Fibroblast of villous mesenchyme (primary cell): ENCODE data around the gene MAGOHB. TPM values are rescaled to one million over a fixed set of nuclear protein-coding genes. Genes with fewer than 3 reads are reported as not detected.
A peak's percentile ranks its signal among the peaks of the same experiment; 100 is the strongest.
"Not testable (repeated sequence)": the region's sequence is repeated elsewhere in the genome, so short reads cannot be mapped to it uniquely, and the experiment has no call there.

Experiments
- DNase-seq: peaks from one replicate; pipeline ENCODE4 v3.0.0-alpha.2; 2010; ENCODE audit warnings: low read depth
- H3K4me3 ChIP-seq: 2 replicates; pipeline ENCODE4 v1.5.1; 2011; ENCODE audit warnings: low read depth, mild to moderate bottlenecking, low read length
- total RNA-seq: library from RNA; depleted of rRNA; stranded (reverse); fragments of >200 nt; gene quantifications from 2 replicates; pipeline ENCODE4 v1.2.3, GENCODE V29; 2012
- TF ChIP-seq, protein P1 (sequence below): IDR thresholded peaks from 2 replicates; pipeline ENCODE4 v1.5.1; 2012; ENCODE audit warnings: low read depth, mild to moderate bottlenecking, low read length; ENCODE audit not compliant: insufficient read depth

MAGOHB gene
- 19.3 and 20.3 TPM in 2 replicates for total RNA-seq

DNA sequence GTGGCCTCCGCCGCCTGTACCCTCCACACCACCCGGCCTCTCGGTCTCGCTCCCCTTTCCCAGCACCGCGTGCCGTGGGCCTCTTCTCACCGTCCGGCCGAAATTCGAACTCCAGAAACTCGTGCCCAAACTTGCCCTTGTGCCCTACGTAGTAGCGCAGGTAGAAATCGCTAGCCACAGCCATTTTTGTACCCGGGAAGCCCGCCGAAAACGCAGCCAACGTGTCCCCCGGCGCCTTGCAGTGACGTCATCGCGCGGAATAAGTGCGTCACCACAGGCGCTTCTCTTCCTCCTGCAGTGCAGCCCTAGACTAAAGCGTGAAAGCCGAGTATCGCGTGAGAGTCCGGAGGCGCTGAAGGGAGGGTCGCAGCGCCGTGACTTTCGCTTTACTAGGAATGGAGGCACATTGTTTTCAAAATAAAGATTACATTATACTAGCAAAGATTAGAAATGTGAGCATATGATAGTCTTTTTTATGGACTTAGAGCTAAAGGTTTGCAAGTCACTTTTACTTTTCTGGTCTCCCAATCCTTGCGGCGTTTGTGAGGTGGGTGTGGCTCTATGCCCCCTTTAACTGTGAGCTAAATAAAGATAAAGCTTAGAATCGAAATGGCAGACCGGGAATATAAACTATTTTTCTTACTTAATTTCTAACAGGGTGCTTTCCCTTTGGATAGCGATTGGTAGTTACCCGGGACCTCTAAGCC is at the start of gene MAGOHB:
Gene MAGOHB, minus strand, starts transcription at position 261 of the 707 bp plus-strand sequence. Its CDS starts 77 bp downstream, at position 184.
- H3K4me3 ChIP-seq = peak within 1 kb of the TSS; percentile 97
- peak; percentile 97 for DNase-seq
- TF ChIP-seq, protein P1, sequence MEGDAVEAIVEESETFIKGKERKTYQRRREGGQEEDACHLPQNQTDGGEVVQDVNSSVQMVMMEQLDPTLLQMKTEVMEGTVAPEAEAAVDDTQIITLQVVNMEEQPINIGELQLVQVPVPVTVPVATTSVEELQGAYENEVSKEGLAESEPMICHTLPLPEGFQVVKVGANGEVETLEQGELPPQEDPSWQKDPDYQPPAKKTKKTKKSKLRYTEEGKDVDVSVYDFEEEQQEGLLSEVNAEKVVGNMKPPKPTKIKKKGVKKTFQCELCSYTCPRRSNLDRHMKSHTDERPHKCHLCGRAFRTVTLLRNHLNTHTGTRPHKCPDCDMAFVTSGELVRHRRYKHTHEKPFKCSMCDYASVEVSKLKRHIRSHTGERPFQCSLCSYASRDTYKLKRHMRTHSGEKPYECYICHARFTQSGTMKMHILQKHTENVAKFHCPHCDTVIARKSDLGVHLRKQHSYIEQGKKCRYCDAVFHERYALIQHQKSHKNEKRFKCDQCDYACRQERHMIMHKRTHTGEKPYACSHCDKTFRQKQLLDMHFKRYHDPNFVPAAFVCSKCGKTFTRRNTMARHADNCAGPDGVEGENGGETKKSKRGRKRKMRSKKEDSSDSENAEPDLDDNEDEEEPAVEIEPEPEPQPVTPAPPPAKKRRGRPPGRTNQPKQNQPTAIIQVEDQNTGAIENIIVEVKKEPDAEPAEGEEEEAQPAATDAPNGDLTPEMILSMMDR = no peak

DNA sequence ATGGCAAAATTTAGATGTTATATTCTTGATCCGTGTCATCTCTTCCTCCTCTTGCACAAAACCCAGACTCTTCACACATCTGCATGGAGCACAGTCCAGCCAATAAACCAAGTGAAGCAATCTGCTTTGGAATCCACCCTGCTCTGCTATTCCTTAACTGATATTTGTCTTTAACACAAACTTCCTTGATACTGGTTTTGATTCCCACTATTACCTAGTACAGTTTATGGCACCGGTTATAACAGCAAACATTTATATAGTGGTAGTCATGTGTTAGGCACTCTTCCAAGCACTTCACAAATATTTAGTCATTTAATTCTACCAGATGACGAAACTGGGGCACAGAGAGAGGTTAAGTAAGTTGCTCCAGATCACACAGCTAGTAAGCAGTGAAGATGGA is 47.9 kb upstream of the MAGOHB start:
- TF ChIP-seq, protein P1 = no peak
- H3K4me3 ChIP-seq = no peak overlapping the region
- DNase-seq = peak; percentile 36

DNA sequence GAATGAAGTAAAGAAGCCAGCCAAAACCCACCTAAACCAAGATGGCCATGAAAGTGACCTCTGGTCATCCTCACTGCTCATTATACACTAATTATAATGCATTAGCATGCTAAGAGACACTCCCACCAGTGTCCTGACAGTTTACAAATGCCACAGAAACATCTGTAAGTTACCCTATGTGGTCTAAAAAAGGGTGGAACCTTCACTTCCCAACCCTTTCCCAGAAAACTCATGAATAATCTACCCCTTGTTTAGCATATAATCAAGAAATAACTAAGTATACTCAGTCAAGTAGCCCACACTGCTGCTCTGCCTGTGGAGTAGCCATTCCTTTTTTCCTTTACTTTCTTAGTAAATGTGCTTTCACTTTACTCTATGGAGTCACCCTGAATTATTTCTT is 40.6 kb upstream of the MAGOHB start:
- H3K4me3 ChIP-seq = no peak overlapping the region
- no peak for DNase-seq
- TF ChIP-seq, protein P1 = no peak

DNA sequence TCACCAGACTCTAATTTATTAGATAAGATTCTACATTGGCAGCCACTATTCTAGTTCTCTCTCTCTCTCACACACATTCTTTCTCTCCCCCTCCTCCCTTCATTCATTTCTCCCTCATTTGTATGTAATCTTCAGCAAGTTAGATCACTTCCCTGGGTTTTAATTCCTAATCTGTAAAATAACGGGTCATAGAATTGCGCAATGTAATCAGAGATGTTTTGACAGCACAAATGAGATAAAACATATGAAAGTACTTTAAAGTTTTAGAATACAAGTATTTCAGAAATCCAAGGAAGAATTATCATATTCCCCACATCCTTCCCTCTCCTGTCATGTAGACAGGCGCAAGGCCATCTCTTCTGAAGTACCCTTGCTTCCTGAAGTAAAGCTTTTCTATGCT is 38.8 kb upstream of the MAGOHB start:
- H3K4me3 ChIP-seq = no peak overlapping the region
- DNase-seq = peak; percentile 40
- TF ChIP-seq, protein P1 = no peak

DNA sequence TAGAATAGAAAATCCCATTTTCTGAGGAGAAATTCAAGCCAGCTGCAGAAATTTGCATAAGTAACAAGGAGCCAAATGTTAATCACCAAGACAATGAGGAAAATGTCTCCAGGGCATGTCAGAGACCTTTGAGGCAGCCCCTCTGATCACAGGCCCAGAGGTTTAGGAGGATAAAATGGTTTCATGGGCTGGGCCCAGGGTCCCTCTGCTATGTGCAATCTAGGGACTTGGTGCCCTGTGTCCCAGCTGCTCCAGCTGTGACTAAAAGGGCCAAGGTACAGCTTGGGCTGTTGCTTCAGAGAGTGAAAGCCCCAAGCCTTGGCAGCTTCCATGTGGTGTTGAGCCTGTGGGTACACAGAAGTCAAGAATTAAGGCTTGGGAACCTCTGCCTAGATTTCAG is 33.2 kb upstream of the MAGOHB start:
- H3K4me3 ChIP-seq, DNase-seq: not testable (repeated sequence)

DNA sequence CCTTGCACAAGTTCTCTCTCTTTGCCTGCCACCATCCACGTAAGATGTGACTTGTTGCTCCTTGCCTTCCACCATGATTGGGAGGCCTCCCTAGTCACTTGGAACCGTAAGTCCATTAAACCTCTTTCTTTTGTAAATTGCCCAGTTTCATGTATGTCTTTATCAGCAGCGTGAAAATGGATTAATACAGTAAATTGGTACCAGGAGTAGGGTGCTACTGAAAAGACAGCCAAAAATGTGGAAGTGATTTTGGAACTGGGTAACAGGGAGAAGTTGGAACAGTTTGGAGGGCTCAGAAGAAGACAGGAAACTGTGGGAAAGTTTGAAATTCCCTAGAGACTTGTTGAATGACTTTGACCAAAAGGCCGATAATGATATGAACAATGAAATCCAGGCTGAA is 32.5 kb upstream of the MAGOHB start:
- TF ChIP-seq, protein P1 = no peak
- H3K4me3 ChIP-seq = no peak overlapping the region
- no peak for DNase-seq

DNA sequence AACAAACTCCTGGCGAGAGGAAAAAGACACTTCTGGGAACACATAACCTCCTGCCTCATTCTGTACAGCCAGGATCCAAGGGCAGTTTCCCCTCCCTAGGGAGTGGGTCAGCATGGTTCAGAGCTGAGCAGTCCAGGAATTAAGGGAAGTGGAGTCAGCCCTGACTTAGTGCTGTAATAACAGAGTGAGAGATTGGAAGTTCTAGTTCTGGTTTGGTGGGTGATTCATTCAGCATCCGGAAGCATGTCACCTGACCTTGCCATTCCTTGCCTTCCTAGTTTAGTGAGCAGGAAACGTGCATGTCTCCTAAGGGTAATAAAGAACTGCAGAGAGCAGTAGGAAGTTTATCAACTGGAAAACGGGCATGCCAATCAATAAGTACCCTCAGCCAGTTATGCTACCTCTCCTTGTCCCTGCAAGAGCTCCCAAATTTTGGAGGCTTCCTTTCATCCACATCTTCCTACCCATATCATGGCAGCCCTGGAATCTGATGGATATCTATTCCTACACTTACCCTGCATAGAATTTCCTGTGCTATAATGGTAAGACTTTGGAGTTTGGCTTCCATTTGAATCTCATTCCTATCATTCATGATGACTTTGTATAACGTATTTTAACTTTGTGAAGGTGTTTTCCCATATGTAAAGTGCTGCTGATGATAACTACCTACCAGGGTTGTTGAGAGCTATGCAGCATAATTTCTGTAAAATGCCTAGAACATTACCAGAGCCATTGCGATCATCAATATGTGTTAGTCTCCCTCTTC is 28.5 kb upstream of the MAGOHB start:
- TF ChIP-seq, protein P1 = no peak
- H3K4me3 ChIP-seq = no peak overlapping the region
- DNase-seq = peak; percentile 12
